ENCODE measurements around the gene KLHL29.

GRCh38 chr2:23660237-23660636 lies 275.3 kb downstream of the KLHL29 start:
- TF ChIP-seq CTCF (IDR thresholded peaks at IDR 0.05), result no peak
- TF ChIP-seq POLR2A (IDR thresholded peaks at IDR 0.05), result no peak
